Subcutaneous abdominal adipose tissue (tissue), 5 donors: ENCODE measurements around the gene PLEKHG2.
"Not testable (repeated sequence)": the region's sequence is repeated elsewhere in the genome, so short reads cannot be mapped to it uniquely, and the experiment has no call there.

ENCODE experiments used
- H3K27ac ChIP-seq: one replicate; pipeline ENCODE4 v1.7.0; 2013; ENCODE audit warnings: low read depth, mild to moderate bottlenecking, inconsistent platforms, low read length, moderate library complexity
- H3K27me3 ChIP-seq, 5 donors: one replicate each; pipeline ENCODE4 v1.7.0; 2013; ENCODE audit warnings: low read length in 5 of 5, inconsistent platforms in 1 of 5; ENCODE audit not compliant: control insufficient read depth in 5 of 5, insufficient read depth in 4 of 5
- H3K36me3 ChIP-seq, 5 donors: one replicate each; pipeline ENCODE4 v1.7.0; 2013; ENCODE audit warnings: low read length in 5 of 5; ENCODE audit not compliant: control insufficient read depth in 5 of 5, insufficient read depth in 5 of 5
- H3K4me1 ChIP-seq, 5 donors: one replicate each; pipeline ENCODE4 v1.7.0; 2013; ENCODE audit warnings: low read length in 5 of 5, mild to moderate bottlenecking in 3 of 5, moderate library complexity in 1 of 5; ENCODE audit not compliant: control insufficient read depth in 5 of 5, insufficient read depth in 5 of 5
- H3K4me3 ChIP-seq, 5 donors: one replicate each; pipeline ENCODE4 v1.7.0; 2013; ENCODE audit warnings: low read length in 5 of 5, low read depth in 1 of 5
- H3K9ac ChIP-seq, 5 donors: one replicate each; pipeline ENCODE4 v1.7.0; 2013; ENCODE audit warnings: low read length in 5 of 5, mild to moderate bottlenecking in 4 of 5, moderate library complexity in 3 of 5
- H3K9me3 ChIP-seq, 5 donors: one replicate each; pipeline ENCODE4 v1.7.0; 2013; ENCODE audit warnings: low read length in 5 of 5; ENCODE audit not compliant: control insufficient read depth in 5 of 5
- donor health status: healthy.
- donor health status: healthy.
- donor health status: healthy.
- donor health status: healthy.
- donor health status: healthy.

PLEKHG2 gene

GRCh38 chr19:39446365-39447084 lies 34.1 kb downstream of the PLEKHG2 start:
- peak overlapping the region; percentile 96 to 100 (median 98) for H3K9ac ChIP-seq
- peak overlapping the region; percentile 96 for H3K27ac ChIP-seq
- no peaks in the 10 kb centered on the region for H3K9me3 ChIP-seq
- H3K36me3 ChIP-seq: peaks cover 0 to 14% (median 9%) of the 10 kb centered on the region in 5 donors
- H3K4me3 ChIP-seq: peak overlapping the region; percentile 83 to 99 (median 98)
- H3K27me3 ChIP-seq: no peaks in the 10 kb centered on the region
- H3K4me1 ChIP-seq: peaks cover 2 to 43% (median 40%) of the 10 kb centered on the region in 5 donors

- peaks cover 2 to 43% (median 40%) of the 10 kb centered on the region in 5 donors for H3K4me1 ChIP-seq
- H3K9me3 ChIP-seq: no peaks in the 10 kb centered on the region
- H3K27me3 ChIP-seq: no peaks in the 10 kb centered on the region
- peaks cover 0 to 28% (median 12%) of the 10 kb centered on the region in 5 donors for H3K36me3 ChIP-seq
- peak overlapping the region in 3 of 5 donors; percentile 2 to 43 (median 6) for H3K9ac ChIP-seq
- H3K4me3 ChIP-seq: no peak overlapping the region
- H3K27ac ChIP-seq: no peak overlapping the region
These were observed 35.8 kb downstream of the PLEKHG2 start for GRCh38 chr19:39448271-39448670.

GRCh38 chr19:39449116-39449797 lies 36.8 kb downstream of the PLEKHG2 start:
- no peaks in the 10 kb centered on the region for H3K9me3 ChIP-seq
- H3K36me3 ChIP-seq: peaks cover 4 to 36% (median 22%) of the 10 kb centered on the region in 5 donors
- H3K27ac ChIP-seq: no peak overlapping the region
- no peak overlapping the region for H3K4me3 ChIP-seq
- peak overlapping the region in 1 of 5 donors; percentile 8 for H3K9ac ChIP-seq
- peaks cover 2 to 43% (median 40%) of the 10 kb centered on the region in 5 donors for H3K4me1 ChIP-seq
- no peaks in the 10 kb centered on the region for H3K27me3 ChIP-seq

GRCh38 chr19:39451257-39451656 lies 38.8 kb downstream of the PLEKHG2 start:
- Histone ChIP-seq H3K36me3 (peaks cover 4 to 42% (median 27%) of the 10 kb centered on the region in 5 donors), H3K9ac (peak overlapping the region in 1 of 5 donors; percentile 6), H3K4me1 (peaks cover 2 to 30% (median 28%) of the 10 kb centered on the region in 5 donors)
- H3K4me3 ChIP-seq, H3K27me3 ChIP-seq, H3K9me3 ChIP-seq, H3K27ac ChIP-seq: not testable (repeated sequence)

- H3K4me1 ChIP-seq: no peaks in the 10 kb centered on the region
- H3K4me3 ChIP-seq: no peak overlapping the region
- H3K9me3 ChIP-seq: no peaks in the 10 kb centered on the region
- H3K36me3 ChIP-seq: peaks cover 7 to 87% (median 78%) of the 10 kb centered on the region in 5 donors
- H3K27me3 ChIP-seq: no peaks in the 10 kb centered on the region
- H3K9ac ChIP-seq: no peak overlapping the region
- H3K27ac ChIP-seq: no peak overlapping the region
These were observed 50.9 kb downstream of the PLEKHG2 start for GRCh38 chr19:39463403-39463802.

- H3K9ac ChIP-seq: no peak overlapping the region
- H3K36me3 ChIP-seq: peaks cover 7 to 87% (median 78%) of the 10 kb centered on the region in 5 donors
- H3K4me3 ChIP-seq: no peak overlapping the region
- H3K27ac ChIP-seq: no peak overlapping the region
- no peaks in the 10 kb centered on the region for H3K9me3 ChIP-seq
- H3K4me1 ChIP-seq: no peaks in the 10 kb centered on the region
- no peaks in the 10 kb centered on the region for H3K27me3 ChIP-seq
These were observed 53.7 kb downstream of the PLEKHG2 start for GRCh38 chr19:39465956-39466747.

- no peaks in the 10 kb centered on the region for H3K4me1 ChIP-seq
- no peaks in the 10 kb centered on the region for H3K27me3 ChIP-seq
- H3K9me3 ChIP-seq: no peaks in the 10 kb centered on the region
- no peak overlapping the region for H3K27ac ChIP-seq
- H3K9ac ChIP-seq: no peak overlapping the region
- peaks cover 8 to 96% (median 92%) of the 10 kb centered on the region in 5 donors for H3K36me3 ChIP-seq
- no peak overlapping the region for H3K4me3 ChIP-seq
These were observed 55.5 kb downstream of the PLEKHG2 start for GRCh38 chr19:39467941-39468340.

- Histone ChIP-seq H3K4me3 (no peak overlapping the region), H3K36me3 (peaks cover 3 to 98% (median 96%) of the 10 kb centered on the region in 5 donors), H3K9me3 (no peaks in the 10 kb centered on the region), H3K9ac (no peak overlapping the region), H3K27me3 (no peaks in the 10 kb centered on the region), H3K4me1 (no peaks in the 10 kb centered on the region), H3K27ac (no peak overlapping the region)
These were observed 56.6 kb downstream of the PLEKHG2 start for GRCh38 chr19:39469036-39469435.

- Histone ChIP-seq H3K36me3 (peaks cover 3 to 98% (median 97%) of the 10 kb centered on the region in 5 donors), H3K27me3 (no peaks in the 10 kb centered on the region), H3K9ac (no peak overlapping the region), H3K4me1 (no peaks in the 10 kb centered on the region), H3K9me3 (no peaks in the 10 kb centered on the region), H3K4me3 (no peak overlapping the region), H3K27ac (no peak overlapping the region)
These were observed 57.1 kb downstream of the PLEKHG2 start for GRCh38 chr19:39469567-39469966.
